Activated T-cell treated with anti-CD3 and anti-CD28 coated beads for 24 hours (primary cell): ENCODE measurements around the gene LSM4.

Experiments used
- DNase-seq: peaks from one replicate; pipeline ENCODE4 v3.0.0-alpha.2; 2020; ENCODE audit warnings: low read depth

The LSM4 gene

GRCh38 chr19:18311502-18312091 is 11.3 kb downstream of the LSM4 start:
- DNase-seq: no peak

- no peak for DNase-seq
Observed at GRCh38 chr19:18310966-18311365, 11.9 kb downstream of the LSM4 start.

- no peak for DNase-seq
Observed at GRCh38 chr19:18310118-18310909, 12.6 kb downstream of the LSM4 start.

- DNase-seq: no peak
Observed at GRCh38 chr19:18309525-18310064, 13.3 kb downstream of the LSM4 start.

GRCh38 chr19:18308948-18309325 is 13.9 kb downstream of the LSM4 start:
- DNase-seq: no peak

- no peak for DNase-seq
Observed at GRCh38 chr19:18308051-18308947, 14.6 kb downstream of the LSM4 start.

GRCh38 chr19:18307271-18307681 is 15.6 kb downstream of the LSM4 start:
- DNase-seq: no peak

- no peak for DNase-seq
Observed at GRCh38 chr19:18306888-18307260, 16.0 kb downstream of the LSM4 start.

- DNase-seq: no peak
Observed at GRCh38 chr19:18306209-18306887, 16.5 kb downstream of the LSM4 start.

GRCh38 chr19:18304458-18305310 is 18.2 kb downstream of the LSM4 start:
- DNase-seq: peak; percentile 78

- no peak for DNase-seq
Observed at GRCh38 chr19:18304208-18304457, 18.7 kb downstream of the LSM4 start.

- no peak for DNase-seq
Observed at GRCh38 chr19:18301718-18302111, 21.2 kb downstream of the LSM4 start.

GRCh38 chr19:18300930-18301717 is 21.8 kb downstream of the LSM4 start:
- DNase-seq: no peak

- DNase-seq: no peak
Observed at GRCh38 chr19:18299654-18300053, 23.2 kb downstream of the LSM4 start.

GRCh38 chr19:18298601-18299000 is 24.3 kb downstream of the LSM4 start:
- no peak for DNase-seq

GRCh38 chr19:18297308-18297707 is 25.6 kb downstream of the LSM4 start:
- no peak for DNase-seq

- no peak for DNase-seq
Observed at GRCh38 chr19:18295034-18295451, 27.8 kb downstream of the LSM4 start.

GRCh38 chr19:18294467-18294864 is 28.4 kb downstream of the LSM4 start:
- peak; percentile 82 for DNase-seq

GRCh38 chr19:18293642-18294466 is 29.0 kb downstream of the LSM4 start:
- DNase-seq: no peak
